Measurements from ENCODE around the gene RAP1GAP.

The RAP1GAP gene

DNA sequence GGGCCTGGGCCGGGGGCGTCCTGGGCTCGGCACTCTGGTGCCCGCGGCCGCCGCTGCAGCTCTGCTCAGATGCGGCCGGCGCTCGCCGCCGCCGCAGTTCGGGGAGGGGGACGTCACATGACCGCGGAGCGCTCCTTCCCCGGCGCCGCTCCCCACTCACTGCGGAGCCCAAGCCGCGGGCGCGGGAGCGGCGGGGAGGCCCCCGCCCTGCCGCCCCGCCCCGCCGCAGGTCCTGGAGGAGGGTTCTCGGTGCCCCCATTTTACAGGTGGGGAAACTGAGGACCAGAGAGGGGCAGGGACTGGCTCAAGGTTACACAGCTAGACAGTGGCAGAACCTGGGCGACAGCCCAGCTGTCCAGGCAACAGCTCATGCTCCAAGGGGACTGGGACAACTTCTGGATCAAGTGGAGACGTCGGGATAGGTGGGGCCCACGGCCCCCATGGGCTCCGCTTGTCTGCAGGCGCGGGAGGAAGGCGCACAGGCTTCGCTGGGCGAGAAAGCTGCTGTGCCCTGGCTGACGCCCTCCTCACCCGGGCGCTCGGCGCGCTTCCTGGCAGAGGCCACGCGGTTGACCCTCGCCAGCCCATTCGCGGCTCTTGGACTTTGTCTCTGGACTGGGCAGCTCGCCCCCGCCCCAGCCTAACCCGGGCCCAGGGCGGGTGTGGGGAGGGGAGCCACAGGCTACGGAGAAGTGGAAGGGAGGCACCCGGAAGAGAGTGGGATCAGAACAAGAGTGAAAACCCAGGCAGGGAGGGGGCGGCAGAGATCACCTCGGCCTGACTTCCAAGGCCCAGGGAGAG lies at the start of gene RAP1GAP:
Gene RAP1GAP (minus strand): TSS at position 100 of the 801 bp plus-strand sequence. CDS start 49,325 bp downstream, outside the sequence.
- in situ Hi-C loops (cut with MboI; ENCODE audit: low sequenced_read_pairs) = no loop called here

GRCh38 chr1:21716169-21716568 lies 47.0 kb upstream of the RAP1GAP start:
- in situ Hi-C loops (cut with MboI; ENCODE audit: low sequenced_read_pairs) = no loop called here

DNA sequence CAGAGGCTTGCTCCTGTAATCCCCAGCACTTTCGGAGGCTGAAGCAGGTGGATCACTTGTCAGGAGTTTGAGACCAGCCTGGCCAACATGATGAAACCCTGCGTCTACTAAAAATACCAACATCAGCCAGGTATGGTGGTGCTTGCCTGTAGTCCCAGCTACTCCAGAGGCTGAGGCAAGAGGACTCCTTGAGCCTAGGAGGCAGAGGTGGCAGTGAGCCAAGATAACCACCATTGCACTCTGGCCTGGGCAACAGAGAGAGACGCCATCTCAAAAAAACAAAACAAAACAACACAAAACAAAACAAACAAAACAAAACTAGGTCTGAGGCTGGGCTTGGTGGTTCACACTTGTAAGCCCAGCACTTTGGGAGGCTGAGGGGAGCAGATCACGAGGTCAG lies 38.7 kb upstream of the RAP1GAP start:
- in situ Hi-C loops (cut with MboI; ENCODE audit: low sequenced_read_pairs) = no loop called here

DNA sequence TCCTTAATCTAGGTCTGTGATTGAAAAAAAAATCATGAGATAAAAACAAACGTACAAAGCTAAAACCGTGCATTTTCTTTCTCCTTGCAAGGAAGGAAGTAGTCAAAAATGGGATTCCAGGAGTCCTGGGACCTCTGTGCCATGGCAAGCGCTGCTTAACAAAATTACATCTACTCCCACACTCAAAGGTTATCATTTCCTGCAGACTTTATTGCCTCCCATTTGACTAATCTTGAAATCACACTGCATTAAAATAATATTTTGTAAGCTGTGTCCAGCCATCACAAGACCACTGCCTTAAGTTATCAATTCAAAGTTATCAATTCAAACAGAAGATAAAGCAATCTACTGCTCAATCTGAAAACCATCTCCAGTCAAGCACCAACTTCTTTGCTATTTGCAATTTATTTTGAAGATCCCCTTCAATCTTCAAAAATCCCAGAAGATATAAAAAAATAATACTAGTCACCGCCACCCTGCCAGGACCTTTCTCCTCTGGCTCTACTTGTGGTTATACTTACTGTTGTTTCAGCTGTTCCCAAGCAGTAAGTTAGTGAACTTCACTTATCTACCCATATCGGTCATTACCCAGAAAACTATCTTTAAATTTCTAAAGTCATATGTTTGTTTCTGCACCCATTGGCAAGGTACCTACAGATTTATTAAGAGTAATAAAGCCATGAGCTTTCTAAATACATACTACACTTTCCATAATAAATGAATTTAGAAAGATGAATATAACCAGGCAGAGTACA lies 38.1 kb upstream of the RAP1GAP start:
- in situ Hi-C loops (cut with MboI; ENCODE audit: low sequenced_read_pairs) = no loop called here

DNA sequence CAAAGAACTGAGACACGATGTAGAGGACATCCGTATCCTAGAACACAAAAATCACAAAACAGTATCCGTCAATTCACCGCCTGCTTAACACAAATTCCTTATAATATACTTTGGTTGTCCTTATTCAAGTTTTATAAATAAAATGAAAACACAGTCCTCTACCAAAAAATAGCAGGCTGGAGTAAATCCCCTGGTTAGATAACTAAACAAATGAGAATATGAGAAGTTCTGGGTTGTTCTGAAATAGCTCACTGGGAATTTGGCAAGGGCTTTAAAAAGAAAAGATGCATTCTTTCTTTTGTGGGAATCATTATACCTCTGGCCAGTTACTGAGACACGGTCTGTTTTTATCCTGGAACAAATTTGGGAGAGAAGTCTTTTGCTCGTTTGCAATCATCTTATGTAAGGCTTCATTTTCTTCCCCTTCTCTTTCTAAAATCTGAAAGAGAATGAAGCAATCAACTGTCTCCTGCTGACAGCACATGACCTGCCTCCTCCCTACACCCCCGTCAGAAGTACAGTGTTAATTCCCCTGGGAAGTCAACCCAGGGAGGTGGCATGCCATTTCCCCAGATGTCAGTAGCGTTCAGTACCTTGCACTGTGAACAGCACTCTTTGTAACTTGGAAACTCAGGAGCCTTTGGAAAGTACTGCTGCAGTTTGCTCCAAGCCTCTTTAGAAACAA lies 37.1 kb upstream of the RAP1GAP start:
- in situ Hi-C loops (cut with MboI; ENCODE audit: low sequenced_read_pairs) = no loop called here

GRCh38 chr1:21705303-21705980 lies 36.3 kb upstream of the RAP1GAP start:
- in situ Hi-C loops (cut with MboI; ENCODE audit: low sequenced_read_pairs) = no loop called here

GRCh38 chr1:21704145-21704544 lies 35.0 kb upstream of the RAP1GAP start:
- in situ Hi-C loops (cut with MboI; ENCODE audit: low sequenced_read_pairs) = no loop called here

- in situ Hi-C loops (cut with MboI; ENCODE audit: low sequenced_read_pairs) = no loop called here
These were observed 34.3 kb upstream of the RAP1GAP start for GRCh38 chr1:21703318-21703963.

GRCh38 chr1:21702780-21703179 lies 33.6 kb upstream of the RAP1GAP start:
- in situ Hi-C loops (cut with MboI; ENCODE audit: low sequenced_read_pairs) = no loop called here

DNA sequence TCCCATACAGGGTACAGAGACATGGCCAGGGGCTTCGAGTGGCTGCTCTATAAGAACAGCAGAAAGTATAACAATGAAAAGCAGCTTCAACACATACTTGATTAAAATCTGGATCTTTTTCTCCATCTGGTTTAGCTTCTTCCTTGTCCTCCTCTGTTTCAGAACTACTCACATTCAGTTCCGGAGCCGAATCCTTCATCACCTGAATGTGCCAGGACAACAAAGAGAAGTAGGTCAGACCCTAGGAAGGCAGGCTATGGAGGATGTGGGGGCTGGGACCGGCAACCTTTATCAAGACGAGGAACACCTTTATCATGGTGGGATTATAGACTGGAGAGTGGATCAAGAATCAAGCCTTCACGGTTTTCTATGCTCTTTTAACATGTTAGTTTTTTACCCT lies 32.2 kb upstream of the RAP1GAP start:
- in situ Hi-C loops (cut with MboI; ENCODE audit: low sequenced_read_pairs) = no loop called here

- in situ Hi-C loops (cut with MboI; ENCODE audit: low sequenced_read_pairs) = no loop called here
These were observed 30.9 kb upstream of the RAP1GAP start for GRCh38 chr1:21700094-21700493.

GRCh38 chr1:21696931-21697330 lies 27.8 kb upstream of the RAP1GAP start:
- in situ Hi-C loops (cut with MboI; ENCODE audit: low sequenced_read_pairs) = no loop called here

GRCh38 chr1:21693732-21694131 lies 24.6 kb upstream of the RAP1GAP start:
- in situ Hi-C loops (cut with MboI; ENCODE audit: low sequenced_read_pairs) = no loop called here

GRCh38 chr1:21691739-21692138 lies 22.6 kb upstream of the RAP1GAP start:
- in situ Hi-C loops (cut with MboI; ENCODE audit: low sequenced_read_pairs) = no loop called here

GRCh38 chr1:21689661-21690372 lies 20.7 kb upstream of the RAP1GAP start:
- in situ Hi-C loops (cut with MboI; ENCODE audit: low sequenced_read_pairs) = no loop called here

GRCh38 chr1:21687081-21687529 lies 17.9 kb upstream of the RAP1GAP start:
- in situ Hi-C loops (cut with MboI; ENCODE audit: low sequenced_read_pairs) = no loop called here

- in situ Hi-C loops (cut with MboI; ENCODE audit: low sequenced_read_pairs) = no loop called here
These were observed 17.0 kb upstream of the RAP1GAP start for GRCh38 chr1:21685946-21686678.

DNA sequence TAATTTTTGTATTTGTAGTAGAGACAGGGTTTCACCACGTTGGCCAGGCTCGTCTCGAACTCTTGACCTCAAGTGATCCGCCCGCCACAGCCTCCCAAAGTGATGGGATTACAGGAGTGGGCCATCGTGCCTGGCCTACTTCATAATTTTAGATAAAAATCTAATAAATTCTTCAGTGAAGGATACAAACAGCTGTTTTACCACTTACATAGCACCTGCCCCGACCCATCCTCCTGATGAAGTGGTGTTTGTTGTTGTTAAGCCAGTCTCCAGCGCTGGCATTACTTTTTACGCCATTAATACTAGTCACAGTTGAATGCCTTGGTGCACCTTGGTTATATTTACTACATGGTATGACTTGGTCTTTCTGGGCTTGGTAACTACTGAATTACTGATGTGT lies 12.3 kb upstream of the RAP1GAP start:
- in situ Hi-C loops (cut with MboI; ENCODE audit: low sequenced_read_pairs) = no loop called here

GRCh38 chr1:21680918-21681317 lies 11.8 kb upstream of the RAP1GAP start:
- in situ Hi-C loops (cut with MboI; ENCODE audit: low sequenced_read_pairs) = no loop called here
